A549 treated with dexamethasone at 1 μM for 4 hours (cell line): ENCODE measurements around the gene G3BP1. TPM values are rescaled to one million over a fixed set of nuclear protein-coding genes. Genes with fewer than 3 reads are reported as not detected.

Source experiments
- total RNA-seq: library from RNA; stranded (reverse); fragments of 200-300 nt; extraction: Qiagen RNA extraction; gene quantifications from 5 replicates; pipeline ENCODE4 v1.2.3, GENCODE V29; 2022

G3BP1 gene
- total RNA-seq = 126 to 142 TPM (median 140 TPM) in 5 replicates

GRCh38 chr5:151771259-151772028 is at the start of gene G3BP1:
TSS of gene G3BP1 (plus strand) at chr5:151771954. CDS start at chr5:151786621, 14,667 bp downstream.

DNA sequence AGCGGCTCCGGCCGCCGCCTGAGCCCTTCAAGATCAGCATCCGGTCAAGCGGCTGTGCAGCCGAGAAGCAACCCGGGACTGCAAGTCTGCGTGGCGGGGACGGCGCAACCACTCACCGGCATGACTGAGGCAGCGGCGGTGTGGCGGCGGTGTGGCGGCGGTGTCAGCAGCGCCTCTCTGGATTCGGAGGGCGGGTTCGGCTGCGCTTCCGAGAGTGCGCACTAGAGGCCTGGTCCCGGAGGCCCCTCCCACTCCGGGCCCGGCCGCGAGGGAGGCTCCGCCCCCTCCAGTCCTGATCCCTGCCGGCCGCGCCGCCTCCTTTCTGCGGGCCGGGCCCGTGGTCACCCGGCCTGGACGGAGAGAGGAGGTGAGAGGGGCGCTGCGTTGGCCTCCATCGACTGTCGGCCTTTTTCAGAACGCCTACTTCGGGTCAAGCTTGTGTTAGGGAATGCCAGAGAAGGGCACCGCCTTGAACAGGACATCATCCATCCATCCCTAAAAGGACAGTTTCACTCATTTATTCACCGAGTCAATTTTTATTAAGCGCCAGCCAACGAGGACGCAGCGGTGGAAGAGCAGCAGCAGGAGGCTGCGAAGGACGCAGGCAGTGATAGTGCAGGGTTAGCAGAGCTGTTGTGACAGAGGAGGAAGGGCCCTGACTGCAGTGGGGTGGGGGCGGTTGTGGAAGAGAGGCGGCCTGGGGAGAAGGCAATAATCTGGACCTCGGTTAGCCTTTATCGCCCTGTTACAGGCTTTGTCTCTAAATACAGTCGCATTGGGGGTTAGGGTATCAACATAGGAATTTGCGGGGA is 13.1 kb upstream of the G3BP1 start, which contains the start of gene ATOX1:
TSS of gene ATOX1 (minus strand) at position 202 of the 812 bp plus-strand sequence. CDS start at position 122, 80 bp downstream.

Other genes starting within 250 kb of the G3BP1 start
- gene FAT2, start 180.6 kb upstream of the G3BP1 start, total RNA-seq = 0.01 to 0.02 TPM in 2 of 5 replicates, not detected in the others
- 15.7 to 25.9 TPM (median 23.0 TPM) in 5 replicates for gene SPARC, start 85.0 kb upstream of the G3BP1 start, total RNA-seq
- gene ATOX1, start 13.3 kb upstream of the G3BP1 start, total RNA-seq = 171 to 226 TPM (median 188 TPM) in 5 replicates
- not detected in 5 replicates for gene GLRA1, start 152.9 kb downstream of the G3BP1 start, total RNA-seq